Parathyroid adenoma (tissue), 2 donors: ENCODE results near the gene TMC2.

Source experiments
- H2AFZ ChIP-seq: fragments of 300-600 bp; sonication (generic); one replicate; pipeline ENCODE4 v1.7.0; 2017; ENCODE audit warnings: antibody characterized with exemption, mild to moderate bottlenecking
- H3K27ac ChIP-seq: fragments of 300-600 bp; sonication (generic); one replicate; pipeline ENCODE4 v1.7.0; 2017
- H3K27me3 ChIP-seq: fragments of 300-600 bp; sonication (generic); one replicate; pipeline ENCODE4 v1.7.0; 2017; ENCODE audit warnings: low read length; ENCODE audit not compliant: control insufficient read depth, insufficient read depth
- H3K36me3 ChIP-seq: fragments of 300-600 bp; sonication (generic); one replicate; pipeline ENCODE4 v1.7.0; 2017; ENCODE audit warnings: low read length; ENCODE audit not compliant: control insufficient read depth, insufficient read depth
- H3K4me1 ChIP-seq: fragments of 300-600 bp; sonication (generic); one replicate; pipeline ENCODE4 v1.7.0; 2017; ENCODE audit warnings: control low read depth
- H3K4me2 ChIP-seq: fragments of 300-600 bp; sonication (generic); one replicate; pipeline ENCODE4 v1.7.0; 2017; ENCODE audit warnings: low read length
- H3K4me3 ChIP-seq: fragments of 300-600 bp; sonication (generic); one replicate; pipeline ENCODE4 v1.7.0; 2017; ENCODE audit warnings: low read depth, low read length
- H3K79me2 ChIP-seq: fragments of 300-600 bp; sonication (generic); one replicate; pipeline ENCODE4 v1.7.0; 2017; ENCODE audit warnings: control low read depth
- H3K9ac ChIP-seq: fragments of 300-600 bp; sonication (generic); one replicate; pipeline ENCODE4 v1.7.0; 2017; ENCODE audit warnings: mild to moderate bottlenecking
- H3K9me3 ChIP-seq: fragments of 300-600 bp; sonication (generic); one replicate; pipeline ENCODE4 v1.7.0; 2017; ENCODE audit warnings: low read length; ENCODE audit not compliant: control insufficient read depth
- TF ChIP-seq, protein P1 (sequence below): fragments of 300-600 bp; sonication (generic); IDR thresholded peaks from one replicate; pipeline ENCODE4 v1.7.0; 2017; ENCODE audit warnings: antibody characterized with exemption, mild to moderate bottlenecking
- donor health status: primary hyperparathyroidism.

Gene TMC2

DNA sequence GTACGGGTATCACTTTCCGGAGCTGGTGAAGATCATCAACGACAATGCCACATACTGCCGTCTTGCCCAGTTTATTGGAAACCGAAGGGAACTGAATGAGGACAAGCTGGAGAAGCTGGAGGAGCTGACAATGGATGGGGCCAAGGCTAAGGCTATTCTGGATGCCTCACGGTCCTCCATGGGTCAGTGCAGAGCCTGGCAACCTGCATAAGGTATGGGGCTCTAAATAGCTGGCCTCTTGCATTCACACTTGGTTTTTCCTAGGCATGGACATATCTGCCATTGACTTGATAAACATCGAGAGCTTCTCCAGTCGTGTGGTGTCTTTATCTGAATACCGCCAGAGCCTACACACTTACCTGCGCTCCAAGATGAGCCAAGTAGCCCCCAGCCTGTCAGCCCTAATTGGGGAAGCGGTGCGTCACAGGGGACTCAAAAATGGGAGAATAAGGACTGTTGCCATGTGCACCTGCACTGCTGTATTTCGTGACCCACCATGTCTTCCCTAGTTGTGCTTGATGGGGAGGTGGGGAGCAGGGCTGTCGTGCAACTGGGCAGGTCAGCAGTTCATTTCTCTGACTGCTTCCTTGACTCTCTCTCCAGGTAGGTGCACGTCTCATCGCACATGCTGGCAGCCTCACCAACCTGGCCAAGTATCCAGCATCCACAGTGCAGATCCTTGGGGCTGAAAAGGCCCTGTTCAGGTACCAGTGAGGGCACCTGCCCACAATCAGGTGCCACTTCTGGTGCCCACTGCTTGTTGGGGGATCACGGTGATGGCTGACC lies 119.2 kb downstream of the TMC2 start:
- TF ChIP-seq, protein P1, sequence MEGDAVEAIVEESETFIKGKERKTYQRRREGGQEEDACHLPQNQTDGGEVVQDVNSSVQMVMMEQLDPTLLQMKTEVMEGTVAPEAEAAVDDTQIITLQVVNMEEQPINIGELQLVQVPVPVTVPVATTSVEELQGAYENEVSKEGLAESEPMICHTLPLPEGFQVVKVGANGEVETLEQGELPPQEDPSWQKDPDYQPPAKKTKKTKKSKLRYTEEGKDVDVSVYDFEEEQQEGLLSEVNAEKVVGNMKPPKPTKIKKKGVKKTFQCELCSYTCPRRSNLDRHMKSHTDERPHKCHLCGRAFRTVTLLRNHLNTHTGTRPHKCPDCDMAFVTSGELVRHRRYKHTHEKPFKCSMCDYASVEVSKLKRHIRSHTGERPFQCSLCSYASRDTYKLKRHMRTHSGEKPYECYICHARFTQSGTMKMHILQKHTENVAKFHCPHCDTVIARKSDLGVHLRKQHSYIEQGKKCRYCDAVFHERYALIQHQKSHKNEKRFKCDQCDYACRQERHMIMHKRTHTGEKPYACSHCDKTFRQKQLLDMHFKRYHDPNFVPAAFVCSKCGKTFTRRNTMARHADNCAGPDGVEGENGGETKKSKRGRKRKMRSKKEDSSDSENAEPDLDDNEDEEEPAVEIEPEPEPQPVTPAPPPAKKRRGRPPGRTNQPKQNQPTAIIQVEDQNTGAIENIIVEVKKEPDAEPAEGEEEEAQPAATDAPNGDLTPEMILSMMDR = no peak
- no peaks in the 10 kb centered on the region for H3K9me3 ChIP-seq

GRCh38 chr20:2656471-2657117 lies 120.2 kb downstream of the TMC2 start:
- Histone ChIP-seq H3K4me2 (no peak overlapping the region), H3K27ac (no peak overlapping the region), H3K4me1 (peaks cover 3% of the 10 kb centered on the region), H3K36me3 (no peaks in the 10 kb centered on the region), H3K9me3 (no peaks in the 10 kb centered on the region), H3K27me3 (no peaks in the 10 kb centered on the region), H3K79me2 (peaks cover 8% of the 10 kb centered on the region), H3K9ac (no peak overlapping the region), H3K4me3 (no peak overlapping the region), H2AFZ (no peak overlapping the region)
- TF ChIP-seq, protein P1 = no peak

More for the DNA sequence above, 119.2 kb downstream of the TMC2 start:
- Histone ChIP-seq H2AFZ (no peak overlapping the region), H3K36me3 (no peaks in the 10 kb centered on the region), H3K4me3 (no peak overlapping the region), H3K27ac (no peak overlapping the region), H3K4me1 (peaks cover 5% of the 10 kb centered on the region), H3K9ac (no peak overlapping the region), H3K79me2 (peaks cover 8% of the 10 kb centered on the region), H3K27me3 (no peaks in the 10 kb centered on the region), H3K4me2 (no peak overlapping the region)

DNA sequence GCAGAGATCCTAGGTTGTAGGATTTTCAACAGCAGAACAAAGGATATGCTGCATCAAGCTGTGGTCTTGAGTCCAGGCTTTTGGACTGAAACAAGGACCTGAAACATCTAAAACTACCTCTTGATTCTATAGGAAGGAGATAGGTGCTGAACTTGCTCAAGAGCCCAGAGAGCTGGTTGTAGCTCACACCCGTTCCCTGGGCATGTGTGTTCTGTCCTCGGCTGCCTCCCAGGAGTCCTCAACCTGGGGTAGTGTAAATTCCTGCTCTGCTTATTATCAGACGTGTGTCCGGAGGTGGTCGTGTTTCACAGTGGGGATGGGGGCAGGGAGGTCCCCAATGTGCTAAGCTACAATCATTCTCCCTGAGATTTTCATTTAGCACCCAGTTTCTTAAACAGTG lies 120.9 kb downstream of the TMC2 start:
- Histone ChIP-seq H3K36me3 (no peaks in the 10 kb centered on the region), H3K27ac (no peak overlapping the region), H3K9me3 (no peaks in the 10 kb centered on the region), H3K27me3 (no peaks in the 10 kb centered on the region), H3K4me2 (no peak overlapping the region), H3K4me1 (peaks cover 3% of the 10 kb centered on the region), H2AFZ (no peak overlapping the region), H3K4me3 (no peak overlapping the region), H3K9ac (no peak overlapping the region), H3K79me2 (peaks cover 12% of the 10 kb centered on the region)
- TF ChIP-seq, protein P1 = no peak

DNA sequence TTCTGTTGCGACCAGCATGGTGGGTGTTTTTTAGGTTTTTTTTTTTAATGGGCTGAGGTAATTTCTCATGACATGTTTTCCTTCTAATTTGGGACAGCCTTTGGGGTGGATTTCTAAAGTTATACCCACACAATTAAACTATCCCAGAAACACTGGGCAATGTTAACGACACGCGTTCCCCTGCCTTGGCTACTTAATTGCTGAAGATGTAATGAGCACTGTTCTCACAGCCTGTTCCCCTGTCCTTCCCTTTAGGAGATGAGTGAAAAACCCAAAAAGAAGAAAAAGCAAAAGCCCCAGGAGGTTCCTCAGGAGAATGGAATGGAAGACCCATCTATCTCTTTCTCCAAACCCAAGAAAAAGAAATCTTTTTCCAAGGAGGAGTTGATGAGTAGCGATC lies 121.3 kb downstream of the TMC2 start:
- Histone ChIP-seq H3K4me3 (no peak overlapping the region), H3K27ac (no peak overlapping the region), H3K9ac (no peak overlapping the region), H2AFZ (no peak overlapping the region), H3K79me2 (peaks cover 10% of the 10 kb centered on the region), H3K9me3 (no peaks in the 10 kb centered on the region), H3K4me1 (peaks cover 3% of the 10 kb centered on the region), H3K36me3 (no peaks in the 10 kb centered on the region), H3K4me2 (no peak overlapping the region), H3K27me3 (no peaks in the 10 kb centered on the region)
- TF ChIP-seq, protein P1 = no peak
